GM21619 (cell line): ENCODE measurements around the gene MC5R.

Source experiments
- ATAC-seq: cut with Tn5 transposase; IDR thresholded peaks from one replicate; pipeline ENCODE4 v1.9.1; 2021; ENCODE audit not compliant: unreplicated experiment

Gene MC5R

DNA sequence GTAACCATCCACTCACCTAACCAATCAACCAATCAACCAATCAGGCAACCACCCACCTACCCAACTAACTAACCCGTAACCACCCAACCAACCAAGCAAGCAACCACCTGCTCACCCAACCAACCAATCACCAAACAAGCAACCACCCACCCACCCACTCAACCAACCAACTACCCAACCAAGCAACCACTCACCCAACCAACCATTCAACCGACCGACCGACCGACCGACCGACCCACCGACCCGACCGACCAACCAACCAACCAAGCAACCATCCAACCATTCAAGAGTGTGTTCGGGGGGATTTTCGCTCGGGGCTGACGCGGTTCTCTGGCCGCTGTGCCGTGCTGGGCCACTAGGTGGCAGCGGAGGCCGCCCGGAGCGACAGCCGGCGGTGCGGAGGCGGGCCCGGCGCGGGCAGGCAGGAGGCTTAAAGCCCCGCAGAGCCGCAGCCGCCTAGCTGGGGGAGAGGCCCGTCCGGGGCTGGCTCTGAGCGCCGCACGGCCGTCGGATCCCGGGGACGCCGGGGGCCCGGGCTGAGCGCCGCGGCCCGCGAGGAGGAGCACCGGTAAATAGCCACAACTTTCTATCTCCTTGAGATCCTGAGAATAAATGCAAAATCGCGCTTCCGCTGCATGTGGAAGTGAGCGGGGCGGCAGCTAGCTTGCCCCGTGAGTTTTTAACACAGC, at the start of gene MC5R:
Gene MC5R (plus strand): TSS at position 443 of the 689 bp plus-strand sequence. CDS start 1,617 bp downstream, outside the sequence.
- peak; percentile 89 for ATAC-seq

DNA sequence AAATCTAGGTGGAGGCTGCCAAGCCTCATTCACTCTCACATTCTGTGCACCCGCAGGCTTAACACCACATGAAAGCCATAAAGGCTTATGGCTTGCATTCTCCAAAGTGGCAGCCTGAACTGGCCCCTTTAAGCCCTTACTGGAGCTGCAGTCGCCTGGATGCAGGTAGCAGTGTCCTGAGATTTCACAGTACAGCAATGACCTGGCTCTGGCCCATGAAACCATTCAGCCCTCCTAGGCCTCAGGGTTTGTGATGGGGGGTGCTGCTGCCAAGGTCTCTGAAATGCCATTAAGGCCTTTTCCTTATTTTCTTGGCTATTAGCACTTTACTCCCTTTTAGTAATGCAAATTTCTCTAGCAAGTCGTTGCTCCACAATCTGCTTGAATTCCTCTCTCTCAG, 48.9 kb upstream of the MC5R start:
- ATAC-seq, result no peak

DNA sequence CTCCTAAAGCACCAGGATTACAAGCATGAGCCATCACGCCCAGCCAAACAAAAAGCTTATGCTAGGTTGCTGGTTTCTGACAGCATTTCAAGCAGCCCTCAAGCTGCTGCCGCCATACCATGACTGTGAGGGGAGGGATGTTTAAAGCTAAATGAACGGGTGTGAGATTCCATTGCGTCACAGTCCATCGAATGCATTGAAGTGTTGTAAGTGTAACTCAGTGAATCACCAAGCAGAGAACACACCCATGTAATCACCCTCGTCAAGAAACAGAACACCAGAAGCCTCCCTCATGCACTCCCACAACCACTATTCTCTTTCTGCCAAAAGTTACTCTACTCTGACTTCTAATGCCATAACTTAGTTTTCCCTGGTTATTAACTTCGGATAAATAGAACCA, 32.8 kb upstream of the MC5R start:
- ATAC-seq, result no peak

DNA sequence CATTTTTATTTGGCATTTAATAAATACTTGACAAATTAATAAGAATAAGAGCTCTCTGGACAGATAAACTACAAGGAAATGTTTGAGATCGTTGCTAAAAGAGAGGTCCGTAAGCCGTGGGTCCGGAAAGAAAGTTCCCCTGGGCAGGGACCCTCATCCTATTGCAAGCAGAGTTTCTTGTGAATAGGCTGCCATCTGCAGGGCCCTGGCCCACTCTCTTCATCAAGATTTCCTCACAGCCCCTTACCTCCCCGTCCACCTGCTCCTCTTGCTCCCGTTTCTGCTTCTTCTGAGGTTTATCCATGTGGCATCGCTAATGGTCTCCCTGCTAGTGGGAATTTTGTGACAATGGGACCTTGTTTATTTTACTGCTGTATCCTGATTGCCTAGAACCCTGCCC, 30.1 kb upstream of the MC5R start:
- no peak for ATAC-seq

DNA sequence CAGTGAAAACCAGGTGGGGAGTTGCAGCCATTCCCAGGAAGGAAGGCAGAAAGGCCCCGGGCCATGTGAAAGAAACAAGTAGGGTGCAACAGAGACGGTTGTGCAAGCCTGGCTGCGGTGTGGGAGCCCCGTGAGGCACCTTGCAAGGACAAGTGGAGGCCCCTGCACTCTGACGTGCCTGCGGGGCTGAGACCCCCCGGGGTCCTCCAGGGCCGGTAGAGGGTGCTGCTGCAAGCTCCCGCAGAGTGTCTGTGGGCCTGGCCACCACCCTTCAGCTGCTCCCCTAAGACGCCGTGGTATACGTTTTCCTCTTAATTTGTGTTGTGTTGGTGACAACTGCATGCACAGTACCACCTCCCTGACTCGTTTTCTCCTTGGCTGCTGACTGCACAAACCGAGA, 27.4 kb upstream of the MC5R start:
- no peak for ATAC-seq

DNA sequence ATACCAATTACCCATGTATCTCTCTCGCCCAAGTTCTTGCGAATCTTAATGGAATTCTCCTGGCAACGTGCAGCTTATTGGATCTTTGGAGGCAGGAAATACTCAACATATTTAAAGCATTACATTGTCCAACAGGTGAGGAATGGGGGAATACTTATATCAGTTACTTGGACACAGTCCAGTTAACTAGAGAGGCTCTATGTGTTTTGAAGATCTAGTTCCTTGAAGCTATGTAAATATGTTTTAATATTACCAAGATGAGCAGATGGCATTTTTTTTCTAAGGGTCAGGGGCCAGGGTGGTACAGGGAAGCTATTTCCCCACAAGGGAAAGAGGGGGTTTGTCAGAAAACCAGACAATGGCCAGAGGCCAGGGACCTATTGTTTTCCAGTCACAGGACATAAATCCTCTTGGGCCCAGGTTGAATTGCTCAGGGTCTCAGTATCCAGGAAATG, 26.8 kb upstream of the MC5R start:
- ATAC-seq, result no peak

DNA sequence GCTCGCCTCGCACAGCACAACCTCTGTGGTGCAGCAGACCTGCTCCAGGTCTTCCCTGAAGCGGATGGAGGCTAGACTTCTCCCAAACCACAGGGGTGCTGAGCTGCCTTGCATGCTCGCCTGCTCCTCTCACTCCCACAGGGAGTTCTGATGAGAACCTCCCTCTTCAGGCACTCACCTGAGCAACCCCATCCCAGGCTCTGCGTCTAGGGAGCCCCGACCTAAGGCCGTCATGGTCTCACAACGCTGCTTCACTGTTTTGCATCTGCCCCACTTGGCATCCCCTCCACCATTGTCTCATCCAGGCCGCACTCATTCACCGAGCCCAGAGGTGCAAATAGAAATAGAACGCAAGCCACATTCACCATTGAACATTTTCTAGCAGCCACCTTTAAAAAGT, 24.6 kb upstream of the MC5R start:
- ATAC-seq, result no peak

DNA sequence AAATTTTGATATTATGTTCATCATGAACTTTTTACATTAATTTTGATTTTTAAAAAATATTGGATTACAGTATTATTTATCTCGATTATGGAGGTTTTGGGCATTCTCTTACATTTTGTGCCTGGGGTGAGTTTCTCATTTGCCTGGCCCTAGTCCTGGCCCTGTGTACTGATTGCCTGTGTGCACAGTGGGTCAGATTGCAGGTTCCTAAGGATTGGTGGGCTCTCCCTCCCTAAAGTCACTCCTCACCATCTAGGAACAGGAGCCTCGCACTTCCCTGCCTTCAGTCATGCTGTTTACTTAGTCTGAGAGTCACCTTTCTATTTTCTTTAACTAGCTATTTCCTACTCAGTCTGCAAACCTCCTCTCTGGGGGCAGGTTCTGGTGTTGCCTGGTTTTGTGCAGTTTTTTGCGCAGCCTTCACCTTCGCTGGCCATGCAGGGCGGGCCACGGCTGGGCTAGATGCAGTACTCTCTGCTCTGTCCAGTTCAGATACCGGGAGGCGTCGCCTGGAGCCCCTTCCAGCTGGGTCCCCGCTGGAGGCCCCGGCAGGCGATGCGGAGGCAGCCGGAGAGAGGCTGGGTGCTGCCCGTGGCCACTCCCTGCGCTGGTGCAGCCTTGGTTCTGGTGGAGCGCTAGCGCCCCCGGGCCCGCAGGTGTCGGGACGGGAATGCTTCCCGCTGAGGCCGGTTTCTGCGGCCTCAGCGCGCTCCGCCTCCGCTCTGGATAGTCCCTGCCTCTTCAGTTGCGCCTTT, 23.3 kb upstream of the MC5R start:
- ATAC-seq, result no peak

DNA sequence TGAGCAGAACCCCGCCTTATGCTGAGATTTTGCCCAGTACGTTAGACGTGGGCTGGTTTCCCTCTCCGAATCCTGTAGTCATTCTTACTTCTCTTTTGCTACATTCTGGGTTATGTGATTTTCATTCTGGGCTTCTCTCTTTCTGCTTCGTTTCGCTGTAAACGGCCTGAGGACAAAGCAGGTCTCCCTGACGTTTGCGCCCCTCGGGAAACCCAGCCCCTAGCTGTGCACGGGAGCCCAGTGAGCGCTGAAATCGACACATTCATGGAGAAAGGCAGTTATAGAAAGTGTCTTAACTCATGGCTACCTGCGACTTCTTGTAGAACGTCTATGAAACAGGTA, 22.7 kb upstream of the MC5R start:
- no peak for ATAC-seq

DNA sequence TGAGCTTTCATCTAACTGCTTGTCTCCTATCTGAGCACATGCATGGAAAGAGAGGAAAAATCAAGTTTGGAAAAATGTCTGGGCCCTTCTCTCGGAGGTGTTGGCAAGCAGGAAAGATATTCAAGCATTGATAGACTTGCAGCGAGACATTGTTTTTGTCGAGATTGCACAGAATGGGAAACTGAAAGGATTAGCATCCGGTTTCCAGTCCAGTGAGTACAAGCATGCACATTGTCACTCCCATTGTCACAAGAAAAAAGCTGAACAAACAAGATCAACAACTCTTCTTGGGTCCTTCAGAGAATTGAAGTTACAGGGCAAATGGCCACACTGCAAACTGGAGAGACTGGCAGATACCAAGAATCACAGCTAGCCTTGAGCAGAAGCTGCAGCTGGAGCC, 19.6 kb upstream of the MC5R start:
- ATAC-seq, result peak; percentile 65

DNA sequence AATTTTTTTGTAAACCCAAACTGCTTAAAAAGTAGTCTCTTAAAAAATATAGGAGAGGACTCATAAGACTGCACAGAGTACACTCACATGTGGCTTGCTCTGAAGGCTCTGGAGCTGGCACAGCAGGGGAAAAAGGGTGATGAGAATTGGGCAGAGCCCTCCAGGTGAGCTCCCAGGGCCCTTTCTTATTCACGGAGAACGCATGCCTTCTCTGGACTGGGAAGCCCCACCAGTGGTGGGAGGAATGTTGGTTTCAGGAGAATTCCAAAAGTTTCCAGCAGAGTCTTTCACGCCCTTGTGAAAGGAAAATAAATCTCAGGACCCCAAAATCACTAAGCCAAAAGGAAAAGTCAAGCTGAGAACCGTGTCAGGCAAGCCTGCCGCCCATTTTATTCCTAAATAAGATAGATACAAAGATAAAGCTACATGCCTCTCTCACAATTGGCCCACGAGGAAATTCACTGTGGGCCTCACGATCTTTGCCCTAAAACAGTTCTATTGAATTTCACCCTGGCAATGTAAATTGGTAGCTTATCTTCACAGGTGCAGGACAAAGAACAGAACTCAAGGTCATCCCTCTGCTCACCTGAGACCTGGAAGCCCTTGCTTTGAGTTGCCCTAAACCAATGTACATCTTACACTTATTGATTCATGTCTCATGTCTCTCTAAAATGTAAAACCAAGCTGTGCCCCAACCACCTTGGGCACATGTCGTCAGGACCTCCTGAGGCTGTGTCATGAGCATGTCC, 15.5 kb upstream of the MC5R start:
- no peak for ATAC-seq

DNA sequence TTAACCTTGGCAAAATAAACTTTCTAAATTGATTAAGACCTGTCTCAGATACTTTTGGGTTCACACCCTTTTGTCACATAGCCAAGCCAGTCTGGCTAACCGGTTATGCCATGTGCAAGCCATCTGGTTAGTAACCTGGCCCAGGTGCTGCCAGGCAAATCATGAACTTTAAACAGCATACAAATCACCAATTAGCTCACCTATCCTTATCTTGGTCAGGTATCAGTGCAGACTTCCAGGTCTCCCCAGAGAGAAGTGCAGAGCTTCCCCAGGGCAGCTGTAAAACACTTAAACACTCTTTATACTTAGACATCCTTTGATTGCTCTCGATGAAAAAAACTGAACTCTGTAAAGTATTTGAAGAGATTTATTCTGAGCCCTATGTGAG, 14.9 kb upstream of the MC5R start:
- ATAC-seq, result no peak

DNA sequence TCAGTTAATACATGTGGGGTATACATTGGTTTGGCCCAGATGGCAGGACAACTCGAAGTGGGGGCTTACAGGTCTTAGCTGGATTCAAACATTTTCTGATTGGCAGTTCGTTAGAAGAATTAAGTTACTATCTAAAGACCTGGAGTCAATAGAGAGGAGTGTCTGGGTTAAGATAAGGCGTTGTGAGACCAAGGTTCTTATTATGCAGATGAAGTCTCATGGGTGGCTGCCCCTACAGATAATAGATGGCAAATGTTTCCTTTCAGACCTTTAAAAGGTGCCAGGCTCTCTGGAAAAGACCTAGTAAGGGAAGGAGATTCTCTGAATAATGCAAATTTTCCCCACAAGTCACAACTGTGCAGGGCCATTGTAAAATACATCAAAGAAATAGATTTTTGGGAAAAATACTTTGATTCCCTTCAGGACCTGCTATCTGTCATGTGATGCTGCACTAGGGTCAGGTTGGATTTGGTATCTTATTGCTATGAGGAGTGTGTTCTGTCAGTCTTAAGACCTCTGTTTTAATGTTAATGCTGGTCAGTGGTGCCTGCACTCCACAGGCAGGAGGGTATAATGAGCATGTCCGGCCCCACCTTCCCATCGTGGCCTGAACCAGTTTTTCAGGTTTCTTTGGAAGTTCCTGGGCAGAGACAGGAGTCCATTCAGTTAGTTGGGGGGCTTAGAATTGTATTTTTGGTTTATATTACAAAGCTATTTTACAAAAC, 14.3 kb upstream of the MC5R start:
- no peak for ATAC-seq

DNA sequence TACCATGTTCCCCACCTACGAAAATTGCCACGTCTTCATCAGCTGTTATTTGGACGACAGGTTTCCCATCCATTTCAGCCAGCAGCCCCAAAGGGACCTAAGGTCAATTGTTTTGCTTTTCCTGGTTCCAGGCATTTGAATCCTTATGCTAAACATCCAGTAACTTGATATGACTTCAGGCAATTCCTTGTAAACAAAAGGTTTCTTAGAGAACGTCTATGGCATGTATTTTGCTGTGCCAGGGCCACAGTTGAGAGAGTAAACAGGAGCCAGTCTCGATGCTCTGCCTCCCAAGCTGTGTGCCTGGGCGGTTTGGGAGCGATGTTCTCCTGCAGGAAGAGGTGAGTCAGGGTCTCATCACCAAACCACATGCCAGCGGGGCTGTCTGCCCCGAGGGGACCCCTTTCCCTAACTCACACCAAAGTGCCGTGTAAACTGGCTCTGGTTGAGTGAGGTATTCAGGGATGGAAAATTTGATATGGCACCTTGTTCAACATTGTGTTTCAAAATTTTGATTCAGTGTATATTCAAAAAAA, 12.9 kb upstream of the MC5R start:
- no peak for ATAC-seq

DNA sequence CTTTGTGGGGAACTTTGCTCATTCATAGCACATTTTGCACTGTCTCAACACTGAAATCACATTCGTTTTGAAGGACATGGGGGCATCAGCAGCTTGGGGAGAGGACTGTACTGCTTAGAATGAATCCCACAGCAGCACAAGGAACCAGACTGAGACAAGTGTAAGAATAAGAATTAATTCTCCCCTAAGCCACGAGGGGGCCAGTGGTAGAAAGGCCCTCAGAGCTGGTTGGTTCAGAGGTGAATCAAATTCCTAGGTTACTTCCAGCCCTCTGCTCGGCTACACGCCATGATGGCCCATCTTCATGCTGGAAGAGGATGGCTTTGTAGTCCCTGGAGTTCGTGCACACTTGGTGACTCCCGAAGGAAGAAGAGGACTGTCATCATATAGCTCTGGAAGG, 12.0 kb upstream of the MC5R start:
- no peak for ATAC-seq

DNA sequence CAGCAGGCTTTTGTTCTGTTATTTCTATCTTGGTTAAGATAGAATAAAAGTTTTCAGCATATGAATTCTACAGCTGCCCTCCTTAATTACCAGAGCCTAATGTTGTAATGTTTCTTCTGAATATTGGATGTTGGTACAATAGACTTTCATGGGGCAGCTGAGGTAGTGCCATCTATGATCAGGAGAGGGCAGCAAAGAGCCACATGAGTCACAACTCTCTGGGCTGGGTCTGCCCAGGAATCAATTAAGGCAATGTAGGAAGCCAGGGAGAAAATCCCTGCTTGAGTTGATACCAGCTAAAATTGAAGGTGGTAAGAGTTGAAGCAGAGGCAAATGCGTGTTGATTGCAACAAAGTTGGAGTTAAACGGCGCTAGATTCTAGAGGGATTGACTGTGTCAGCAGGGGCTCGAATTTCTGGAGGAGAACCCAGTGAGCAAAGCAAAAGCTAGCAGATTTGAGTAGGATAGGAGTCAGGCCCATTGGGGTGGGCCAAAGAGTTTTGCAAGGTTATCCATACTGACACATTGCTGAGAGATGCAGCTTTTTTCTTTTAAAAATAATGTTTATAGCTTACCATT, 10.6 kb upstream of the MC5R start:
- ATAC-seq, result peak; percentile 86

DNA sequence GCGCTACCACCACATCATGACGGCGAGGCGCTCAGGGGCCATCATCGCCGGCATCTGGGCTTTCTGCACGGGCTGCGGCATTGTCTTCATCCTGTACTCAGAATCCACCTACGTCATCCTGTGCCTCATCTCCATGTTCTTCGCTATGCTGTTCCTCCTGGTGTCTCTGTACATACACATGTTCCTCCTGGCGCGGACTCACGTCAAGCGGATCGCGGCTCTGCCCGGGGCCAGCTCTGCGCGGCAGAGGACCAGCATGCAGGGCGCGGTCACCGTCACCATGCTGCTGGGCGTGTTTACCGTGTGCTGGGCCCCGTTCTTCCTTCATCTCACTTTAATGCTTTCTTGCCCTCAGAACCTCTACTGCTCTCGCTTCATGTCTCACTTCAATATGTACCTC, 2.3 kb downstream of the MC5R start:
- ATAC-seq, result no peak

DNA sequence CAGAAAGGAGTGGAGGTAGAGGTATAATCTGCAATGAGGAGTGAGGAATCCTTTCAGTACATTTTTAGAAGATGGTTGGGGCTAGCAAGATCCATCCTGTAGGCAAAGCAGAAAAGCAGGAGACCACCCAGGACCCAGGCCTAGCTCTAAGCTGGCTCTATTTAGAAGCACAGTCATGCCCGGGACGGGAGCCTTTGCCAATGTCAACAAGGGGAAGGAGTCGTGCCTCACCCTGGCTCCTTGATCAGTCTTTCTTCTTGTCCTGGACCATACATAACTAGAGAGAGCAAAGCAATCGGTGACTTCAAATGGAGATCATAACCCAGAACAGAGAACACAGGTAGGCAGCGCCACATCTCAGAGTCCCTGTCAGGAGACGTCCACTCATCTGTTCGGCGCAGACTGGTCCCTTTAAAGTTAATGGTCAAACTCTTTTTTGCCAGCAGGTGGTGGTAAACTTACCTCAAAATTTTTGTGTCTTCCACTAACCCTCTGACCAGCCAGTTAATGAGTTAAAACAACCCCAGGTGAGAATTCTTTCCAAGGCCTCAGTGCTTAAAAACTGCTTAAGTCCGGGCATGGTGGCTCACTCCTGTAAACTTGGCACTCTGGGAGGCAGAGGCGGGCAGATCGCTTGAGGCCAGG, 8.0 kb downstream of the MC5R start:
- ATAC-seq, result no peak

DNA sequence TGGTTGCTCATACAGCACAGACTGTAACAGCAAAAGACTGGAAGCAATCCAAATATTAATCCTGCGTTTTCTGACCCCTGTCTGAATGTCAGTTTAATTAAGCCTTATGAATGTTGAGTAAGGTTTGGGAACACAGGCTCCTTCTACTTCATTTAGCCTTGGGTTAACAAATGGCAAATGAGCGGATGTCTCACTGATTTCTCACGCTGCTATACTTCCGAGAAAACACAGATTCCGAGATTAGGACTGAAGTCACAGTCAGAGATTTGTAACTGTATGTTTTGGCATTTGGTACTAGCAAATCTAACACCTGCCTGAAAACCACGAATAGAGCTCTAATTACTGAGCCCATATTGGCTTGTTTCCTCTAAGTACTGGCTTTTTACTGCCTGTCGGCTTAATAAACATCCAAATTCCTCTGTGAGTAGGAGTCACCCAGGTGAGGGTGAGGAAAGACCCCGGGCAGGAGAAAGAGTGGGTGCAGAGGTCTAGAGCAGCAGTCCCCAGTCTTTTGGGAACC, 10.6 kb downstream of the MC5R start:
- ATAC-seq, result no peak

DNA sequence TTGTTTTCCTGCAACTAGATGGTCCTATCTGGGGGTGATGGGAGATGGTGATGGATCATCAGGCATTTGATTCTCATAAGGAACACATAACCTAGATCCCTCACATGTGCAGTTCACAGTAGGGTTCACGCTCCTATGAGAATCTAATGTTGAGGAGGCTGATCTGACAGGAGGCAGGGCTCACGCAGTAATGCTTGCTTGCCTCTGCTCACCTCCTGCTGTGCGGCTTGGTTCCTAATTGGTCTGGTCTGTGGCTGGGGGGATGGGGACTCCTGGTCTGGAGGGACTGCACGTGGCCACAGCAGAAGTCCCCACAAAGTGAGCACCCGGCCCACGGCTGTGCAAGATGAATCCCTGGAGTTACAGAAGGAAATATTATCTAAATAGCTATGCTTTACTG, 11.3 kb downstream of the MC5R start:
- ATAC-seq, result no peak
